ENCODE results near the gene VSIR.

The VSIR gene

DNA sequence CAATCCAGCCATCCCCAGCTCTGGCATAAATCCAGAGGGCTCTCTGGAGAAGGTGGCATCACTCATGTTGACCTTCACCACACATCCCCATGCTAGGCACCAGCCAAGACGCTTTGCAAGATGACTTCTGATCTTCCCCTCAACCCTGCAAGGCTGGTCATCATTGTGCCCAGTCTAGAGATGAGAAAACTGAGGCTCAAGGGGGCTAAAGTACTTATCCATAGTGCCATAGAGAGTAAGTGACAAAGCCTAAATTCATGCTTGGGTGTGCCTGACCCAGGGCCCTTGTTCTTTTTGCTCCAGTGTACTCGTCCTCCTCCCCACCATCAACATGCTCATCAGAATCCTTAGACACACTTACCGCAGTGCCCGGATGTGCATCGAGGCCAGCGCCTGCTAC lies 52.0 kb downstream of the VSIR start:
- no peak overlapping the region for H2AFZ ChIP-seq (ENCODE audit: low read length)
- no peak for TF ChIP-seq EZH2phosphoT487 (IDR thresholded peaks at IDR 0.05; ENCODE audit: borderline replicate concordance)
- no peaks in the 10 kb centered on the region for H4K20me1 ChIP-seq (ENCODE audit: insufficient read depth, low read length, poor library complexity, severe bottlenecking)
- no peak overlapping the region for H3K4me2 ChIP-seq (ENCODE audit: low read depth, low read length, poor library complexity, severe bottlenecking)
- H3K9me2 ChIP-seq (replicated peaks; ENCODE audit: low read depth, low read length): no peaks in the 10 kb centered on the region
- no peaks in the 10 kb centered on the region for H3K36me3 ChIP-seq (ENCODE audit: insufficient read depth, low read length)
- H3K27me3 ChIP-seq (ENCODE audit: insufficient read depth, low read length, poor library complexity, severe bottlenecking): no peaks in the 10 kb centered on the region
- no peaks in the 10 kb centered on the region for H3K9me3 ChIP-seq (ENCODE audit: insufficient read depth, low read depth, low read length)
- no peak overlapping the region for H3K9ac ChIP-seq (ENCODE audit: low read depth, low read length, poor library complexity, severe bottlenecking)
- H3K4me3 ChIP-seq (ENCODE audit: low read length, poor library complexity, severe bottlenecking): no peak overlapping the region
- H3F3A ChIP-seq (ENCODE audit: low read depth): no peaks in the 10 kb centered on the region
- H3K4me1 ChIP-seq (ENCODE audit: insufficient read depth, low read length, poor library complexity, severe bottlenecking): peaks cover 14% of the 10 kb centered on the region
- no peaks in the 10 kb centered on the region for H3K79me2 ChIP-seq (ENCODE audit: insufficient read depth, low read length)

DNA sequence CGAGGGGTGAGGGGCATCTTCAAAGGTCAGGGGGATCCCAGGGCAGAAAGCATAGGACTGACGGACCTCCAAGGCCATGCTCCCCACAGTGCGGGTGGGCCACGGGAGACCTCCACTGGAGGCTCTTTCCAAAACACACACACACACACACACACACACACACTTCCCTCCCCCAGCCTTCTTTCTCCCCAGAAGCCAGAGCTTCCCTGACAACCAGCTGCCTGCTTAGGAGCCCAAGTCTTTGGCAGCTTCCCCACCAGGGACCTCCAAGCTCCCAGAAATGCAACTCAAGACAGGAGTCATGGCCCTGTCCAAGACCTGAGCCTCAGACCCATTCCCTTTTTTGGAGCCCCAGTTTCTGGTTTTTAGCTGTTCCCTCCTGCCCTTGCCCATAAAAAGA lies 53.0 kb downstream of the VSIR start:
- no peak overlapping the region for H3K4me3 ChIP-seq (ENCODE audit: low read length, poor library complexity, severe bottlenecking)
- H3K79me2 ChIP-seq (ENCODE audit: insufficient read depth, low read length): no peaks in the 10 kb centered on the region
- no peaks in the 10 kb centered on the region for H4K20me1 ChIP-seq (ENCODE audit: insufficient read depth, low read length, poor library complexity, severe bottlenecking)
- peaks cover 5% of the 10 kb centered on the region for H3K4me1 ChIP-seq (ENCODE audit: insufficient read depth, low read length, poor library complexity, severe bottlenecking)
- no peaks in the 10 kb centered on the region for H3K9me3 ChIP-seq (ENCODE audit: insufficient read depth, low read depth, low read length)
- H3F3A ChIP-seq (ENCODE audit: low read depth): no peaks in the 10 kb centered on the region
- H3K27me3 ChIP-seq (ENCODE audit: insufficient read depth, low read length, poor library complexity, severe bottlenecking): no peaks in the 10 kb centered on the region
- H2AFZ ChIP-seq (ENCODE audit: low read length): no peak overlapping the region
- H3K4me2 ChIP-seq (ENCODE audit: low read depth, low read length, poor library complexity, severe bottlenecking): no peak overlapping the region
- no peak overlapping the region for H3K9ac ChIP-seq (ENCODE audit: low read depth, low read length, poor library complexity, severe bottlenecking)
- H3K9me2 ChIP-seq (replicated peaks; ENCODE audit: low read depth, low read length): no peaks in the 10 kb centered on the region
- H3K36me3 ChIP-seq (ENCODE audit: insufficient read depth, low read length): no peaks in the 10 kb centered on the region
- no peak for TF ChIP-seq EZH2phosphoT487 (IDR thresholded peaks at IDR 0.05; ENCODE audit: borderline replicate concordance)
- TF ChIP-seq, protein P1, sequence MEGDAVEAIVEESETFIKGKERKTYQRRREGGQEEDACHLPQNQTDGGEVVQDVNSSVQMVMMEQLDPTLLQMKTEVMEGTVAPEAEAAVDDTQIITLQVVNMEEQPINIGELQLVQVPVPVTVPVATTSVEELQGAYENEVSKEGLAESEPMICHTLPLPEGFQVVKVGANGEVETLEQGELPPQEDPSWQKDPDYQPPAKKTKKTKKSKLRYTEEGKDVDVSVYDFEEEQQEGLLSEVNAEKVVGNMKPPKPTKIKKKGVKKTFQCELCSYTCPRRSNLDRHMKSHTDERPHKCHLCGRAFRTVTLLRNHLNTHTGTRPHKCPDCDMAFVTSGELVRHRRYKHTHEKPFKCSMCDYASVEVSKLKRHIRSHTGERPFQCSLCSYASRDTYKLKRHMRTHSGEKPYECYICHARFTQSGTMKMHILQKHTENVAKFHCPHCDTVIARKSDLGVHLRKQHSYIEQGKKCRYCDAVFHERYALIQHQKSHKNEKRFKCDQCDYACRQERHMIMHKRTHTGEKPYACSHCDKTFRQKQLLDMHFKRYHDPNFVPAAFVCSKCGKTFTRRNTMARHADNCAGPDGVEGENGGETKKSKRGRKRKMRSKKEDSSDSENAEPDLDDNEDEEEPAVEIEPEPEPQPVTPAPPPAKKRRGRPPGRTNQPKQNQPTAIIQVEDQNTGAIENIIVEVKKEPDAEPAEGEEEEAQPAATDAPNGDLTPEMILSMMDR (conservative IDR thresholded peaks at IDR 0.05; ENCODE audit: low read length): no peak

DNA sequence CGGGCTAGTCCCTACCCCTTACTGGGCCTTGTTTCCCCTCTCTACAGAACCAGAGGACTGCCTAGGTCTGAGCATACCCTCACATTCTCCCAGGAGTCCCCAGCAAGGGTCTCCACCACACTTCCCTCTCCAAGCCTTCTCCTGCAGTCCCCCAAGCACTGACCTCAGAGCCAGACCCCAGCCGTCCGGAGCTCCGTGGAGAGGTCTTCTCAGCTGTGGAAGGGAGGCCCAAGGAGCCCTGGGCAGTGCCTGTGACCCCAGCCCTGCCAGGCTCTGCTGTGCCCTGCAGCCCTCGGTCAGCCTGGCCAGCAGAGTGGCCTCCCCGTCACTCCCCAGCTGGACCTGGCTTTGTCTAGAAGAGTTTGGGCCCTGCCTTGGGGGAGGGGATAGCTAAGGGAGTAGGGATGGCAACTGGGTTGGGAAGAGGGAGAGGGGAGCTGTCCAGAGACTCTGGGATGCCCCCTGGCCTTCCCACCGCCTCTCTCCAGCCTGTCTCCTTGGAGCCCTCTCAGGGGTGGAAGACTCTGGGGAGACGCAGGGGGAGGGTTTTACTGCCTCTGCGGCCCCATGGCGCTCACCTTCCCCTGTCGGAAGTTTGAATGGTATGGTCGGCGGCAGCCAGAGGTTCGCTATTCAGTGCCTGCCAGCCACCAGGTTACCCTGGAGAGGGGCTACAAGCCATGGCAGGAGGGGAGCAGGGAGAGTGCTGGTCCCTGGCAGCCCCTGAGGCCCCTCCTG lies 53.7 kb downstream of the VSIR start, which contains the start of gene C10orf105:
Gene C10orf105, minus strand, starts transcription at position 315 of the 738 bp plus-strand sequence. CDS start 3,441 bp downstream, outside the sequence.
- H3K79me2 ChIP-seq (ENCODE audit: insufficient read depth, low read length): no peaks in the 10 kb centered on the region
- H3K9ac ChIP-seq (ENCODE audit: low read depth, low read length, poor library complexity, severe bottlenecking): no peak within 1 kb of the TSS
- no peaks in the 10 kb centered on the region for H4K20me1 ChIP-seq (ENCODE audit: insufficient read depth, low read length, poor library complexity, severe bottlenecking)
- TF ChIP-seq, protein P1 (conservative IDR thresholded peaks at IDR 0.05; ENCODE audit: low read length): no peak
- H3K9me2 ChIP-seq (replicated peaks; ENCODE audit: low read depth, low read length): no peaks in the 10 kb centered on the region
- no peaks in the 10 kb centered on the region for H3F3A ChIP-seq (ENCODE audit: low read depth)
- H2AFZ ChIP-seq (ENCODE audit: low read length): no peak within 1 kb of the TSS
- H3K9me3 ChIP-seq (ENCODE audit: insufficient read depth, low read depth, low read length): no peaks in the 10 kb centered on the region
- no peaks in the 10 kb centered on the region for H3K36me3 ChIP-seq (ENCODE audit: insufficient read depth, low read length)
- no peak within 1 kb of the TSS for H3K4me3 ChIP-seq (ENCODE audit: low read length, poor library complexity, severe bottlenecking)
- no peaks in the 10 kb centered on the region for H3K27me3 ChIP-seq (ENCODE audit: insufficient read depth, low read length, poor library complexity, severe bottlenecking)
- H3K4me1 ChIP-seq (ENCODE audit: insufficient read depth, low read length, poor library complexity, severe bottlenecking): peaks cover 7% of the 10 kb centered on the region
- no peak within 1 kb of the TSS for H3K4me2 ChIP-seq (ENCODE audit: low read depth, low read length, poor library complexity, severe bottlenecking)

DNA sequence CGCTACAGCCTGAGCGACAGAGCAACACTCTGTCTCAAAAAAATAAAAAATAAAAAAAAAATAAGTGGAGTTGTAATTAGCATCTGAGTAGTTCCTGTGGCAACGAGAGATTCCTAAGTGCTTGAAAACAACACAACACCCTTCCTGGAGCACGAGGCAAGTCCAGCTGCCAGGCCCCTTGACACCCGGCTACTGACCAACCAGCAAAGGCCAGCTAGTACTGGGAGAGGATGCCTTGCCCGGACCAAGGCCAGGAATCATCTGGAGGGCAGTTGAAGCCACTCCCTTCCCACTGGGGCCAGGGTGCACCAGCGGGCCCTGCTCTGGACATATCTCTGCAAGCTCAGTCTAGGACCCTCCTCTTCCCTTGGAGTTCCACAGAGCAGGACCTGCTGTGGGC lies 54.3 kb downstream of the VSIR start:
- Histone ChIP-seq H4K20me1 (ENCODE audit: insufficient read depth, low read length, poor library complexity, severe bottlenecking) (no peaks in the 10 kb centered on the region), H3K9me3 (ENCODE audit: insufficient read depth, low read depth, low read length) (no peaks in the 10 kb centered on the region), H3K9ac (ENCODE audit: low read depth, low read length, poor library complexity, severe bottlenecking) (no peak overlapping the region), H3K4me1 (ENCODE audit: insufficient read depth, low read length, poor library complexity, severe bottlenecking) (peaks cover 13% of the 10 kb centered on the region), H3K4me3 (ENCODE audit: low read length, poor library complexity, severe bottlenecking) (no peak overlapping the region), H3K9me2 (replicated peaks; ENCODE audit: low read depth, low read length) (no peaks in the 10 kb centered on the region), H3K27me3 (ENCODE audit: insufficient read depth, low read length, poor library complexity, severe bottlenecking) (no peaks in the 10 kb centered on the region), H3F3A (ENCODE audit: low read depth) (no peaks in the 10 kb centered on the region), H3K4me2 (ENCODE audit: low read depth, low read length, poor library complexity, severe bottlenecking) (no peak overlapping the region), H3K79me2 (ENCODE audit: insufficient read depth, low read length) (no peaks in the 10 kb centered on the region), H2AFZ (ENCODE audit: low read length) (no peak overlapping the region), H3K36me3 (ENCODE audit: insufficient read depth, low read length) (no peaks in the 10 kb centered on the region)
- TF ChIP-seq, protein P1 (conservative IDR thresholded peaks at IDR 0.05; ENCODE audit: low read length): no peak
- no peak for TF ChIP-seq EZH2phosphoT487 (IDR thresholded peaks at IDR 0.05; ENCODE audit: borderline replicate concordance)
